T-helper 2 cell treated with Interferon-gamma antibody and Interleukin-4, amounts not matched to agents 5 μg/mL and 100 μg/mL, for 36 hours (primary cell): ENCODE measurements around the gene FCER2.
A peak's percentile ranks its signal among the peaks of the same experiment; 100 is the strongest.
"Not testable (repeated sequence)": the region's sequence is repeated elsewhere in the genome, so short reads cannot be mapped to it uniquely, and the experiment has no call there.

Source experiments
- DNase-seq: peaks from one replicate; pipeline ENCODE4 v3.0.0; 2021; ENCODE audit warnings: low spot score
- H3K27ac Mint-ChIP-seq: one replicate; pipeline ENCODE4 v1.8.0; 2021; ENCODE audit warnings: mild to moderate bottlenecking, mixed read lengths
- H3K27me3 Mint-ChIP-seq: one replicate; pipeline ENCODE4 v1.8.0; 2021; ENCODE audit warnings: low read depth, mixed read lengths
- H3K36me3 Mint-ChIP-seq: one replicate; pipeline ENCODE4 v1.8.0; 2021; ENCODE audit warnings: low read depth, mixed read lengths
- H3K4me1 Mint-ChIP-seq: one replicate; pipeline ENCODE4 v1.8.0; 2021; ENCODE audit warnings: low read depth, mixed read lengths
- H3K4me3 Mint-ChIP-seq: one replicate; pipeline ENCODE4 v1.8.0; 2022; ENCODE audit warnings: mild to moderate bottlenecking, moderate library complexity, mixed read lengths
- H3K9me3 Mint-ChIP-seq: one replicate; pipeline ENCODE4 v1.8.0; 2021; ENCODE audit warnings: mixed read lengths

The FCER2 gene

GRCh38 chr19:7701654-7702457 lies at the start of gene FCER2:
Gene FCER2, minus strand, starts transcription at chr19:7702131. Its CDS starts 2,371 bp downstream, at chr19:7699760.
- H3K4me1 Mint-ChIP-seq = peaks cover 22% of the 10 kb centered on the region
- H3K36me3 Mint-ChIP-seq = no peaks in the 10 kb centered on the region
- H3K9me3 Mint-ChIP-seq = no peaks in the 10 kb centered on the region
- no peak for DNase-seq
- peaks cover 8% of the 10 kb centered on the region for H3K27me3 Mint-ChIP-seq
- H3K4me3 Mint-ChIP-seq = no peak within 1 kb of the TSS
- no peak within 1 kb of the TSS for H3K27ac Mint-ChIP-seq

GRCh38 chr19:7751157-7751783 lies 49.3 kb upstream of the FCER2 start:
- Mint-ChIP-seq H3K4me1 (peaks cover 2% of the 10 kb centered on the region), H3K36me3 (no peaks in the 10 kb centered on the region), H3K4me3 (no peak overlapping the region), H3K27me3 (no peaks in the 10 kb centered on the region), H3K27ac (no peak overlapping the region), H3K9me3 (peaks cover 30% of the 10 kb centered on the region)
- DNase-seq = peak; percentile 13

GRCh38 chr19:7748756-7749155 lies 46.8 kb upstream of the FCER2 start:
- DNase-seq = no peak
- H3K4me1 Mint-ChIP-seq = peaks cover 2% of the 10 kb centered on the region
- peaks cover 25% of the 10 kb centered on the region for H3K9me3 Mint-ChIP-seq
- no peaks in the 10 kb centered on the region for H3K27me3 Mint-ChIP-seq
- H3K4me3 Mint-ChIP-seq = no peak overlapping the region
- H3K36me3 Mint-ChIP-seq = no peaks in the 10 kb centered on the region
- H3K27ac Mint-ChIP-seq = no peak overlapping the region

GRCh38 chr19:7748171-7748570 lies 46.2 kb upstream of the FCER2 start:
- no peak overlapping the region for H3K4me3 Mint-ChIP-seq
- H3K36me3 Mint-ChIP-seq = no peaks in the 10 kb centered on the region
- H3K27me3 Mint-ChIP-seq = no peaks in the 10 kb centered on the region
- H3K4me1 Mint-ChIP-seq = peaks cover 2% of the 10 kb centered on the region
- no peak for DNase-seq
- H3K9me3 Mint-ChIP-seq = peaks cover 23% of the 10 kb centered on the region
- no peak overlapping the region for H3K27ac Mint-ChIP-seq

GRCh38 chr19:7746903-7747884 lies 45.3 kb upstream of the FCER2 start, which contains the start of gene CD209:
Gene CD209, minus strand, starts transcription at chr19:7747534. Its CDS starts 23 bp downstream, at chr19:7747511.
- H3K27ac Mint-ChIP-seq = no peak within 1 kb of the TSS
- no peak for DNase-seq
- peaks cover 2% of the 10 kb centered on the region for H3K4me1 Mint-ChIP-seq
- no peaks in the 10 kb centered on the region for H3K36me3 Mint-ChIP-seq
- no peaks in the 10 kb centered on the region for H3K27me3 Mint-ChIP-seq
- H3K9me3 Mint-ChIP-seq = peaks cover 18% of the 10 kb centered on the region
- no peak within 1 kb of the TSS for H3K4me3 Mint-ChIP-seq

GRCh38 chr19:7746306-7746705 lies 44.4 kb upstream of the FCER2 start:
- not testable (repeated sequence) for H3K36me3 Mint-ChIP-seq, H3K27ac Mint-ChIP-seq, DNase-seq, H3K4me3 Mint-ChIP-seq, H3K4me1 Mint-ChIP-seq, H3K27me3 Mint-ChIP-seq
- peaks cover 17% of the 10 kb centered on the region for H3K9me3 Mint-ChIP-seq

GRCh38 chr19:7744871-7745650 lies 43.1 kb upstream of the FCER2 start:
- peaks cover 3% of the 10 kb centered on the region for H3K27me3 Mint-ChIP-seq
- no peak overlapping the region for H3K4me3 Mint-ChIP-seq
- H3K9me3 Mint-ChIP-seq = peaks cover 8% of the 10 kb centered on the region
- DNase-seq = no peak
- H3K36me3 Mint-ChIP-seq = no peaks in the 10 kb centered on the region
- H3K4me1 Mint-ChIP-seq = no peaks in the 10 kb centered on the region
- H3K27ac Mint-ChIP-seq = no peak overlapping the region

- no peak overlapping the region for H3K27ac Mint-ChIP-seq
- DNase-seq = no peak
- H3K4me3 Mint-ChIP-seq = no peak overlapping the region
- no peaks in the 10 kb centered on the region for H3K4me1 Mint-ChIP-seq
- H3K9me3 Mint-ChIP-seq = peaks cover 6% of the 10 kb centered on the region
- peaks cover 3% of the 10 kb centered on the region for H3K27me3 Mint-ChIP-seq
- no peaks in the 10 kb centered on the region for H3K36me3 Mint-ChIP-seq
Observed at GRCh38 chr19:7744199-7744786, 42.4 kb upstream of the FCER2 start.

- peaks cover 6% of the 10 kb centered on the region for H3K9me3 Mint-ChIP-seq
Observed at GRCh38 chr19:7743425-7743841, 41.5 kb upstream of the FCER2 start.

GRCh38 chr19:7742991-7743390 lies 41.1 kb upstream of the FCER2 start:
- Mint-ChIP-seq H3K4me3 (no peak overlapping the region), H3K27ac (no peak overlapping the region), H3K9me3 (peaks cover 2% of the 10 kb centered on the region), H3K27me3 (peaks cover 4% of the 10 kb centered on the region), H3K4me1 (no peaks in the 10 kb centered on the region), H3K36me3 (no peaks in the 10 kb centered on the region)
- DNase-seq = no peak

More at GRCh38 chr19:7743425-7743841, 41.5 kb upstream of the FCER2 start:
- H3K27me3 Mint-ChIP-seq = peaks cover 3% of the 10 kb centered on the region
- no peak overlapping the region for H3K27ac Mint-ChIP-seq
- no peak for DNase-seq
- no peak overlapping the region for H3K4me3 Mint-ChIP-seq
- H3K36me3 Mint-ChIP-seq = no peaks in the 10 kb centered on the region
- no peaks in the 10 kb centered on the region for H3K4me1 Mint-ChIP-seq

- Mint-ChIP-seq H3K36me3 (no peaks in the 10 kb centered on the region), H3K4me3 (no peak overlapping the region), H3K27ac (no peak overlapping the region), H3K4me1 (no peaks in the 10 kb centered on the region), H3K27me3 (peaks cover 7% of the 10 kb centered on the region), H3K9me3 (no peaks in the 10 kb centered on the region)
- no peak for DNase-seq
Observed at GRCh38 chr19:7742575-7742974, 40.6 kb upstream of the FCER2 start.

GRCh38 chr19:7740682-7741054 lies 38.7 kb upstream of the FCER2 start:
- no peaks in the 10 kb centered on the region for H3K36me3 Mint-ChIP-seq
- H3K27me3 Mint-ChIP-seq = peaks cover 7% of the 10 kb centered on the region
- no peak overlapping the region for H3K27ac Mint-ChIP-seq
- DNase-seq = no peak
- no peak overlapping the region for H3K4me3 Mint-ChIP-seq
- no peaks in the 10 kb centered on the region for H3K4me1 Mint-ChIP-seq
- no peaks in the 10 kb centered on the region for H3K9me3 Mint-ChIP-seq
